Measurements from ENCODE around the gene VASH1.
"Not testable (repeated sequence)": the region's sequence is repeated elsewhere in the genome, so short reads cannot be mapped to it uniquely, and the experiment has no call there.

Gene VASH1

GRCh38 chr14:76729258-76729657 lies 32.0 kb upstream of the VASH1 start:
- no peaks in the 10 kb centered on the region for H3K4me1 Mint-ChIP-seq
- no peaks in the 10 kb centered on the region for H3K9me3 Mint-ChIP-seq
- H3K27ac Mint-ChIP-seq, result no peak overlapping the region
- peaks cover 12% of the 10 kb centered on the region for H3K27me3 Mint-ChIP-seq
- no peak overlapping the region for H3K4me3 Mint-ChIP-seq
- H3K36me3 Mint-ChIP-seq, result no peaks in the 10 kb centered on the region

GRCh38 chr14:76729953-76730505 lies 31.2 kb upstream of the VASH1 start:
- Mint-ChIP-seq H3K27ac (no peak overlapping the region), H3K36me3 (no peaks in the 10 kb centered on the region), H3K27me3 (peaks cover 10% of the 10 kb centered on the region), H3K4me1 (no peaks in the 10 kb centered on the region), H3K9me3 (no peaks in the 10 kb centered on the region), H3K4me3 (no peak overlapping the region)

GRCh38 chr14:76734501-76734900 lies 26.8 kb upstream of the VASH1 start:
- Mint-ChIP-seq H3K27me3 (peaks cover 15% of the 10 kb centered on the region), H3K9me3 (peaks cover 13% of the 10 kb centered on the region)
- H3K36me3 Mint-ChIP-seq, H3K27ac Mint-ChIP-seq, H3K4me1 Mint-ChIP-seq, H3K4me3 Mint-ChIP-seq: not testable (repeated sequence)

GRCh38 chr14:76736514-76736913 lies 24.8 kb upstream of the VASH1 start:
- Mint-ChIP-seq H3K27me3 (peaks cover 20% of the 10 kb centered on the region), H3K4me3 (no peak overlapping the region), H3K27ac (no peak overlapping the region), H3K36me3 (peaks cover 7% of the 10 kb centered on the region), H3K9me3 (peaks cover 28% of the 10 kb centered on the region), H3K4me1 (no peaks in the 10 kb centered on the region)

GRCh38 chr14:76741074-76741473 lies 20.2 kb upstream of the VASH1 start:
- peaks cover 33% of the 10 kb centered on the region for H3K27me3 Mint-ChIP-seq
- peaks cover 28% of the 10 kb centered on the region for H3K9me3 Mint-ChIP-seq
- H3K27ac Mint-ChIP-seq, result no peak overlapping the region
- H3K4me1 Mint-ChIP-seq, result no peaks in the 10 kb centered on the region
- peaks cover 7% of the 10 kb centered on the region for H3K36me3 Mint-ChIP-seq
- H3K4me3 Mint-ChIP-seq, result no peak overlapping the region

GRCh38 chr14:76742185-76742584 lies 19.1 kb upstream of the VASH1 start:
- Mint-ChIP-seq H3K9me3 (peaks cover 28% of the 10 kb centered on the region), H3K27me3 (peaks cover 33% of the 10 kb centered on the region), H3K4me3 (no peak overlapping the region), H3K4me1 (no peaks in the 10 kb centered on the region), H3K36me3 (peaks cover 7% of the 10 kb centered on the region), H3K27ac (no peak overlapping the region)

GRCh38 chr14:76742966-76743365 lies 18.3 kb upstream of the VASH1 start:
- H3K27me3 Mint-ChIP-seq, result peaks cover 28% of the 10 kb centered on the region
- no peak overlapping the region for H3K27ac Mint-ChIP-seq
- peaks cover 7% of the 10 kb centered on the region for H3K36me3 Mint-ChIP-seq
- H3K4me3 Mint-ChIP-seq, result no peak overlapping the region
- no peaks in the 10 kb centered on the region for H3K4me1 Mint-ChIP-seq
- H3K9me3 Mint-ChIP-seq, result peaks cover 28% of the 10 kb centered on the region

GRCh38 chr14:76752744-76753143 lies 8.5 kb upstream of the VASH1 start:
- no peak overlapping the region for H3K27ac Mint-ChIP-seq

GRCh38 chr14:76753541-76754198 lies 7.6 kb upstream of the VASH1 start:
- Mint-ChIP-seq H3K36me3 (no peaks in the 10 kb centered on the region), H3K27ac (no peak overlapping the region), H3K4me1 (no peaks in the 10 kb centered on the region), H3K4me3 (no peak overlapping the region), H3K27me3 (peaks cover 3% of the 10 kb centered on the region), H3K9me3 (no peaks in the 10 kb centered on the region)

More at GRCh38 chr14:76752744-76753143, 8.5 kb upstream of the VASH1 start:
- no peaks in the 10 kb centered on the region for H3K4me1 Mint-ChIP-seq
- H3K36me3 Mint-ChIP-seq, result no peaks in the 10 kb centered on the region
- H3K4me3 Mint-ChIP-seq, result no peak overlapping the region
- H3K27me3 Mint-ChIP-seq, result no peaks in the 10 kb centered on the region
- no peaks in the 10 kb centered on the region for H3K9me3 Mint-ChIP-seq

- H3K4me1 Mint-ChIP-seq, result no peaks in the 10 kb centered on the region
- no peak overlapping the region for H3K4me3 Mint-ChIP-seq
- no peak overlapping the region for H3K27ac Mint-ChIP-seq
- H3K27me3 Mint-ChIP-seq, result peaks cover 9% of the 10 kb centered on the region
- H3K36me3 Mint-ChIP-seq, result no peaks in the 10 kb centered on the region
- no peaks in the 10 kb centered on the region for H3K9me3 Mint-ChIP-seq
These were observed 6.7 kb upstream of the VASH1 start for GRCh38 chr14:76754586-76754985.

GRCh38 chr14:76755610-76756370 lies 5.5 kb upstream of the VASH1 start:
- H3K4me3 Mint-ChIP-seq, result no peak overlapping the region
- no peaks in the 10 kb centered on the region for H3K36me3 Mint-ChIP-seq
- H3K27me3 Mint-ChIP-seq, result peaks cover 18% of the 10 kb centered on the region
- no peaks in the 10 kb centered on the region for H3K4me1 Mint-ChIP-seq
- no peaks in the 10 kb centered on the region for H3K9me3 Mint-ChIP-seq
- no peak overlapping the region for H3K27ac Mint-ChIP-seq

- Mint-ChIP-seq H3K4me1 (no peaks in the 10 kb centered on the region), H3K27me3 (peaks cover 18% of the 10 kb centered on the region), H3K9me3 (no peaks in the 10 kb centered on the region), H3K27ac (no peak overlapping the region), H3K4me3 (no peak overlapping the region), H3K36me3 (no peaks in the 10 kb centered on the region)
These were observed 4.9 kb upstream of the VASH1 start for GRCh38 chr14:76756371-76756750.

- Mint-ChIP-seq H3K9me3 (no peaks in the 10 kb centered on the region), H3K36me3 (no peaks in the 10 kb centered on the region), H3K4me1 (peaks cover 6% of the 10 kb centered on the region), H3K27ac (no peak overlapping the region), H3K27me3 (peaks cover 21% of the 10 kb centered on the region), H3K4me3 (no peak overlapping the region)
These were observed 1.7 kb upstream of the VASH1 start for GRCh38 chr14:76759589-76759988.

GRCh38 chr14:76760331-76761135 lies 735 bp upstream of the VASH1 start:
- H3K4me1 Mint-ChIP-seq, result peaks cover 6% of the 10 kb centered on the region
- no peaks in the 10 kb centered on the region for H3K36me3 Mint-ChIP-seq
- no peaks in the 10 kb centered on the region for H3K9me3 Mint-ChIP-seq
- H3K27ac Mint-ChIP-seq, result no peak overlapping the region
- H3K27me3 Mint-ChIP-seq, result peaks cover 22% of the 10 kb centered on the region
- peak overlapping the region; percentile 66 for H3K4me3 Mint-ChIP-seq

GRCh38 chr14:76761960-76762410 lies 717 bp downstream of the VASH1 start:
- Mint-ChIP-seq H3K4me3 (peak overlapping the region; percentile 84), H3K9me3 (no peaks in the 10 kb centered on the region), H3K4me1 (peaks cover 6% of the 10 kb centered on the region), H3K27ac (no peak overlapping the region), H3K36me3 (no peaks in the 10 kb centered on the region), H3K27me3 (peaks cover 22% of the 10 kb centered on the region)
